ENCODE measurements around the gene RND3.

RND3 gene

GRCh38 chr2:150491943-150492342 is 4.5 kb upstream of the RND3 start:
- WGBS (ENCODE audit: extremely low coverage, insufficient coverage, insufficient read length) = no CpG with 5 or more reads among the region's 2 CpGs
- H4K8ac ChIP-seq (ENCODE audit: low read depth, low read length) = no peak overlapping the region
- no peak overlapping the region for H3K4me3 ChIP-seq (ENCODE audit: low read depth, low read length)
- H4K91ac ChIP-seq (ENCODE audit: low read depth, low read length) = no peak overlapping the region
- no peak overlapping the region for H4K12ac ChIP-seq (ENCODE audit: low read depth, low read length)
- no peaks in the 10 kb centered on the region for H3K36me3 ChIP-seq (ENCODE audit: control insufficient read depth in 1 of 2, insufficient read depth in 2 of 2, low read length in 2 of 2)
- no peaks in the 10 kb centered on the region for H3K4me1 ChIP-seq (ENCODE audit: control insufficient read depth in 1 of 2, insufficient read depth in 2 of 2, low read length in 2 of 2)
- peaks cover 3% of the 10 kb centered on the region for H3K79me2 ChIP-seq (ENCODE audit: control insufficient read depth, insufficient read depth, low read length, poor library complexity)
- no peaks in the 10 kb centered on the region for H3K27me3 ChIP-seq (ENCODE audit: insufficient read depth, low read length)
- no peak overlapping the region for H3K23ac ChIP-seq (ENCODE audit: low read length)
- H3K14ac ChIP-seq (ENCODE audit: low read length) = no peak overlapping the region
- H2BK5ac ChIP-seq (ENCODE audit: low read depth, low read length, poor library complexity) = no peak overlapping the region
- H3K9me3 ChIP-seq (ENCODE audit: insufficient read depth, low read depth, low read length) = no peaks in the 10 kb centered on the region
- no peak overlapping the region for H3K18ac ChIP-seq (ENCODE audit: low read length)
- no peak overlapping the region for H3K27ac ChIP-seq (ENCODE audit: low read depth, low read length)
- H3K4me2 ChIP-seq (ENCODE audit: low read length) = no peak overlapping the region
- H3K4ac ChIP-seq (ENCODE audit: low read depth, low read length) = no peak overlapping the region
- DNase-seq = no peak
- H2AFZ ChIP-seq (ENCODE audit: insufficient read depth, low read length, poor library complexity) = no peak overlapping the region
- H2BK120ac ChIP-seq (ENCODE audit: insufficient read depth, low read length, poor library complexity) = no peak overlapping the region
- H2AK5ac ChIP-seq (ENCODE audit: low read length) = no peak overlapping the region
- no peak overlapping the region for H2BK12ac ChIP-seq (ENCODE audit: low read length)
- H3K79me1 ChIP-seq (ENCODE audit: low read length) = peaks cover 2% of the 10 kb centered on the region
- no peak overlapping the region for H3K9ac ChIP-seq (ENCODE audit: low read length)

DNA sequence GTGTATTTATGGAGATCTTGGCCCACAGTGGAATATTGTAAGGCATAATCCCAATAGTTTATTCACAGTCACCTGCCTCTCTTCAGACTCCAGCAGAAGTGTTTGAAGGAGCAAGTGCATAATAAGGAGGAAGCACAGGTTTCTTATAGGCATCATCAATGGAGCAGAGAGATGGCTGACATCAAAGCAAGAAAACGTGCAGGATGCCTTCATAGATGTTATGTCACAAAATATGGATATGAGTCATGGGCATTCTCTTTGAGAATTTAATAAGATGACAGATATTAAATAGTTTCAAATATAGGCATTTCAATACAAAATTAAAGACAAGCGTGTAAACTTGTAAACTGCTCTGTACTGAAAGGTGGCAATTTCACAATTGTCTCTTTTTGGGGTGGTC is 4.0 kb upstream of the RND3 start:
- Histone ChIP-seq H4K91ac (ENCODE audit: low read depth, low read length) (no peak overlapping the region), H3K27ac (ENCODE audit: low read depth, low read length) (no peak overlapping the region), H2BK12ac (ENCODE audit: low read length) (no peak overlapping the region), H4K8ac (ENCODE audit: low read depth, low read length) (no peak overlapping the region), H3K9ac (ENCODE audit: low read length) (no peak overlapping the region), H3K9me3 (ENCODE audit: insufficient read depth, low read depth, low read length) (no peaks in the 10 kb centered on the region), H3K27me3 (ENCODE audit: insufficient read depth, low read length) (no peaks in the 10 kb centered on the region), H2AFZ (ENCODE audit: insufficient read depth, low read length, poor library complexity) (no peak overlapping the region), H3K18ac (ENCODE audit: low read length) (no peak overlapping the region), H3K4me2 (ENCODE audit: low read length) (no peak overlapping the region), H2BK120ac (ENCODE audit: insufficient read depth, low read length, poor library complexity) (no peak overlapping the region), H3K79me2 (ENCODE audit: control insufficient read depth, insufficient read depth, low read length, poor library complexity) (peaks cover 7% of the 10 kb centered on the region), H2BK5ac (ENCODE audit: low read depth, low read length, poor library complexity) (no peak overlapping the region), H2AK5ac (ENCODE audit: low read length) (no peak overlapping the region), H4K12ac (ENCODE audit: low read depth, low read length) (no peak overlapping the region), H3K4me3 (ENCODE audit: low read depth, low read length) (no peak overlapping the region), H3K4ac (ENCODE audit: low read depth, low read length) (no peak overlapping the region), H3K4me1 (ENCODE audit: control insufficient read depth in 1 of 2, insufficient read depth in 2 of 2, low read length in 2 of 2) (no peaks in the 10 kb centered on the region), H3K23ac (ENCODE audit: low read length) (no peak overlapping the region), H3K79me1 (ENCODE audit: low read length) (peaks cover 6% of the 10 kb centered on the region), H3K36me3 (ENCODE audit: control insufficient read depth in 1 of 2, insufficient read depth in 2 of 2, low read length in 2 of 2) (no peaks in the 10 kb centered on the region), H3K14ac (ENCODE audit: low read length) (no peak overlapping the region)
- no CpG with 5 or more reads among the region's 2 CpGs for WGBS (ENCODE audit: extremely low coverage, insufficient coverage, insufficient read length)
- no peak for DNase-seq

DNA sequence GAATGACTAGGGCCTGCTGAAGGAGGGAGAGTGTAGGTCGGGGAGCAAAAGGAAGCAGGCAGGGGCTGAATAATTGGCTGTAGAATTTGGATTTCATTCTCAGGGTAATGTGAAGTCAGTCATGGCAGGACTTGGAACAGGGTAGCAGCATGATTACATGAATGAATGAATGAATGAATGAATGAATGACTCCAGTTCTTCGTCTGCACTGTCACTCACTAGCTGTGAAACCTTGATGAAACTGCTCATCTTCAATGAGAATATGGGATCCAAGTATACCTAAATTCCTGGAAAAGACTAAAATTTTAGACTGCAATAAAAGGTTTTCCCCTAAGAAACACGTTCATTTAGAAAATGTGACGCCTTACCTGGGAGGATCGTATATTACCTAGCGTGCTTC is 3.0 kb upstream of the RND3 start:
- DNase-seq = no peak
- Histone ChIP-seq H3K4me3 (ENCODE audit: low read depth, low read length) (no peak overlapping the region), H3K14ac (ENCODE audit: low read length) (no peak overlapping the region), H3K27ac (ENCODE audit: low read depth, low read length) (no peak overlapping the region), H3K23ac (ENCODE audit: low read length) (no peak overlapping the region), H3K9me3 (ENCODE audit: insufficient read depth, low read depth, low read length) (no peaks in the 10 kb centered on the region), H3K18ac (ENCODE audit: low read length) (no peak overlapping the region), H2AK5ac (ENCODE audit: low read length) (peak overlapping the region; percentile 64), H3K4me1 (ENCODE audit: control insufficient read depth in 1 of 2, insufficient read depth in 2 of 2, low read length in 2 of 2) (no peaks in the 10 kb centered on the region), H3K27me3 (ENCODE audit: insufficient read depth, low read length) (no peaks in the 10 kb centered on the region), H4K91ac (ENCODE audit: low read depth, low read length) (no peak overlapping the region), H4K12ac (ENCODE audit: low read depth, low read length) (no peak overlapping the region), H3K79me1 (ENCODE audit: low read length) (peaks cover 15% of the 10 kb centered on the region), H2BK12ac (ENCODE audit: low read length) (peak overlapping the region; percentile 28), H3K9ac (ENCODE audit: low read length) (no peak overlapping the region), H2BK5ac (ENCODE audit: low read depth, low read length, poor library complexity) (no peak overlapping the region), H2AFZ (ENCODE audit: insufficient read depth, low read length, poor library complexity) (no peak overlapping the region), H4K8ac (ENCODE audit: low read depth, low read length) (no peak overlapping the region), H3K36me3 (ENCODE audit: control insufficient read depth in 1 of 2, insufficient read depth in 2 of 2, low read length in 2 of 2) (peaks cover 0 to 2% of the 10 kb centered on the region in 2 experiments), H3K4me2 (ENCODE audit: low read length) (no peak overlapping the region), H3K79me2 (ENCODE audit: control insufficient read depth, insufficient read depth, low read length, poor library complexity) (peaks cover 15% of the 10 kb centered on the region), H2BK120ac (ENCODE audit: insufficient read depth, low read length, poor library complexity) (no peak overlapping the region), H3K4ac (ENCODE audit: low read depth, low read length) (peak overlapping the region; percentile 27)
- WGBS (ENCODE audit: extremely low coverage, insufficient coverage, insufficient read length) = no CpG with 5 or more reads among the region's 6 CpGs

- peak overlapping the region; percentile 38 for H4K12ac ChIP-seq (ENCODE audit: low read depth, low read length)
Observed at GRCh38 chr2:150486539-150487484, 655 bp downstream of the RND3 start.

More at GRCh38 chr2:150486539-150487484, 655 bp downstream of the RND3 start:
- H3K27ac ChIP-seq (ENCODE audit: low read depth, low read length) = peak overlapping the region; percentile 59
- no CpG with 5 or more reads among the region's 45 CpGs for WGBS (ENCODE audit: extremely low coverage, insufficient coverage, insufficient read length)
- H3K79me1 ChIP-seq (ENCODE audit: low read length) = peaks cover 18% of the 10 kb centered on the region
- H3K23ac ChIP-seq (ENCODE audit: low read length) = no peak overlapping the region
- H2AK5ac ChIP-seq (ENCODE audit: low read length) = peak overlapping the region; percentile 4
- H4K8ac ChIP-seq (ENCODE audit: low read depth, low read length) = peak overlapping the region; percentile 10
- H3K4ac ChIP-seq (ENCODE audit: low read depth, low read length) = peak overlapping the region; percentile 72
- H3K9me3 ChIP-seq (ENCODE audit: insufficient read depth, low read depth, low read length) = no peaks in the 10 kb centered on the region
- H3K4me3 ChIP-seq (ENCODE audit: low read depth, low read length) = peak overlapping the region; percentile 96
- peak in 1 of 2 donors; percentile 38 for DNase-seq
- H3K9ac ChIP-seq (ENCODE audit: low read length) = peak overlapping the region; percentile 96
- H3K27me3 ChIP-seq (ENCODE audit: insufficient read depth, low read length) = no peaks in the 10 kb centered on the region
- H3K14ac ChIP-seq (ENCODE audit: low read length) = peak overlapping the region; percentile 71
- H3K36me3 ChIP-seq (ENCODE audit: control insufficient read depth in 1 of 2, insufficient read depth in 2 of 2, low read length in 2 of 2) = peaks cover 2 to 6% of the 10 kb centered on the region in 2 experiments
- H3K4me1 ChIP-seq (ENCODE audit: control insufficient read depth in 1 of 2, insufficient read depth in 2 of 2, low read length in 2 of 2) = peaks cover 0 to 7% of the 10 kb centered on the region in 2 experiments
- H2AFZ ChIP-seq (ENCODE audit: insufficient read depth, low read length, poor library complexity) = peak overlapping the region; percentile 61
- H3K79me2 ChIP-seq (ENCODE audit: control insufficient read depth, insufficient read depth, low read length, poor library complexity) = peaks cover 21% of the 10 kb centered on the region
- H2BK5ac ChIP-seq (ENCODE audit: low read depth, low read length, poor library complexity) = peak overlapping the region; percentile 67
- peak overlapping the region; percentile 85 for H3K4me2 ChIP-seq (ENCODE audit: low read length)
- no peak overlapping the region for H2BK12ac ChIP-seq (ENCODE audit: low read length)
- H3K18ac ChIP-seq (ENCODE audit: low read length) = peak overlapping the region; percentile 60
- peak overlapping the region; percentile 39 for H2BK120ac ChIP-seq (ENCODE audit: insufficient read depth, low read length, poor library complexity)
- peak overlapping the region; percentile 64 for H4K91ac ChIP-seq (ENCODE audit: low read depth, low read length)
